HG03196 (cell line): ENCODE measurements around the gene SCYGR7.
"Not testable (repeated sequence)": the region's sequence is repeated elsewhere in the genome, so short reads cannot be mapped to it uniquely, and the experiment has no call there.

Source experiments
- ATAC-seq: cut with Tn5 transposase; IDR thresholded peaks from one replicate; pipeline ENCODE4 v1.9.1; 2021; ENCODE audit not compliant: unreplicated experiment

The SCYGR7 gene

DNA sequence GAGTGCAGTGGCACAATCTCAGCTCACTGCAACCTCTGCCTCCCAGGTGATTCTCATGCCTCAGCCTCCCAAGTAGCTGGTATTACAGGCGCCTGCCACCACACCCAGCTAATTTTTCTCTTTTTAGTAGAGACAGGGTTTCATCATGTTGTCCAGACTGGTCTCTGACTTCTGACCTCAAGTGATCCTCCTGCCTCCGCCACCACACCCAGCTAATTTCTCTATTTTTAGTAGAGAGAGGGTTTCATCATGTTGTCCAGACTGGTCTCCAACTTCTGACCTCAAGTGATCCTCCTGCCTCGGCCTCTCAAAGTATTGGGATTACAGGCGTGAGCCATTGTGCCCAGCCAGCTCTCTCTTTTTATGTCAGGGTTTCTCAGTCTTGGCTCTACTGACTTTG is 28.1 kb downstream of the SCYGR7 start:
- not testable (repeated sequence) for ATAC-seq

- ATAC-seq = no peak
Observed at GRCh38 chr2:227759411-227760118, 31.4 kb downstream of the SCYGR7 start.

GRCh38 chr2:227761740-227762476 is 33.8 kb downstream of the SCYGR7 start:
- ATAC-seq = no peak

- no peak for ATAC-seq
Observed at GRCh38 chr2:227765788-227766372, 37.7 kb downstream of the SCYGR7 start.

DNA sequence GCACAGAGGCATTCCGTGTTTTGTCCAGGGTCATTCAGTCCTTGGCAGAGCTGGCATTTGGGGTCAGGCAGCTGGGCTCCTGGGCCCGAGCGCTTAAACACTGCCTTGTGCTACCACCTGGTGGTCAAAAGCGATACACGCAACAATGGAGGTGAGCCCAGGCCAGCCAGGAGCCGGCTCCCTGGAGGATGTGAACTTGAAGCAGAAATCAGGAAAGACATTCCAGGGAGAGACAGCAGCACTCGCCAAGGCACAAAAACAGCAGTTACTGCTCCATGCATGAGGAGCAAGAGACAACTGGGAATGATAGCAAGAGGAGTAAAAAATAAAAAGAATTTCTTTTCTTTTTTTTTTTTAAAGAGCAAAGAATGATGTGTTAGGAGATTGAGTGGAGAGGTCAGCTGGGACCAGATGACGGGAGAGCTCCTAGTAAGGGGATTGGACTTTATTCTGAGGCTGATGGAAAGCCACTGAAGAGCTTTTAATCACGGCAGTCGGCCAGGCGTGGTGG is 38.3 kb downstream of the SCYGR7 start:
- peak; percentile 96 for ATAC-seq

DNA sequence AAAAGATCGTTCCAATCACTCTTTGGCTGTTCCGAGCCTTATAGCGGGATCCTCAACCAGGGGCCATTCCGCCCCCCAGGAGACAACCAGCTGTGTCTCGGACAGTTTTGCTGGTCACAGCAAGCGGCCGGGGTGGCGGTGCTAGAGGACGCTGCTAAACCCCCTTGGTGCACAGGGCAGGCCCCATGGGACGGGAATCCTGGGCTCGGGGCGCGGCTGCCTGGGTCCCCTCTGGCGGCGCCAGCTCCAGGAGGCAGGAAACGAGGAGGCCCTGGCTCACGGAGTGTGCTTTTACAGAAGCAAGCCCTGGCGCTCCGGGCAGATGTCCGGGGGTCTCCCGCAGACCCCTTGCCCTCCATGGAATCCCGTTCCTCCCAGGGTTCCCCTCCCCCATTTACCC is 39.7 kb downstream of the SCYGR7 start:
- ATAC-seq = no peak

- no peak for ATAC-seq
Observed at GRCh38 chr2:227772197-227772661, 44.1 kb downstream of the SCYGR7 start.

DNA sequence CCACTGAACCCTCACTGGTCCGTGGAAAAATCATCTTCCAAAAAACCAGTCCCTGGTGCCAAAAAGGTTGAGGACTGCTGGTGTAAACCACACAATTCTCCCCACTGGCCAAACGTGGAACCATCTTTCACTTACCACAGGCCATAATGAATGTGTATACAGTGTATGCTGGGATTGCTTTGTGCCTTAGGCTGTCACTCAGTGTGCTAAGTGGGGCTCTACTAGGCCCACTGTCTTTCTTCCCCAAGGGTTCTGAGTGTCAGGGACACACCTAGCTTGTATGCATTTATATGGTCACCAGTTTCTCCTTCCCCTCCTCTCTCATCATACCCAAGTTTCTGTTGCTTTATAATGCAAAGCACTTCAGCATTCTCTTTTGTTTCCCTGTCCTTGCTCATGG is 44.8 kb downstream of the SCYGR7 start:
- no peak for ATAC-seq

DNA sequence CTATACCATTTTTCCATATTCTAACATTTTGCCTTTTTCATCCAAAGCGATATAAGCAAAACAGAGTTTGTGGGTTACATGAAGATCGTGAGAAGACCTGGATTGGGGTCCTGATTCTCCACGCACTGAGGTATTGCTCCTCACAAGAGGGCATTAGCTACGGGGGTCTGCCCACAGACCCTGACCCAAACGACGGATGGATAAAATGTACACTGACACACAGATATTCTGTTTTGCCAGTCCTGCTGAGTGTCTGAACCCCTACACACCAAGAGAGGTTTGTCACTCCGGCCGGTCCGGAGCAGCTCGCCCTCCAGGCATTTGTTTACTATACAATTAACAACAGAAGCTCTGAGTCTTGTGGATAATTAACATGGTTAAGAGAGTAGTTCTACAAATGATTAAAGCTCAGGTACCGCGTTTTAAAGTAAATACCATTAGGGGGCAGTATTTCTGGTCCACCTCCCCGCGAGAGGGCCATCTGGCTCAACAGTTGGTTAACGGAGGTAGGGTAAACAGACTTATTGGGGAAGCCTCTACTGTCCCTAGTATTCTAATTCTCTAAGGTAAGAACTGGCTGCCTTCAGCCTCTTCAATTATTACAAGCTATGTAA is 46.0 kb downstream of the SCYGR7 start:
- ATAC-seq = no peak

DNA sequence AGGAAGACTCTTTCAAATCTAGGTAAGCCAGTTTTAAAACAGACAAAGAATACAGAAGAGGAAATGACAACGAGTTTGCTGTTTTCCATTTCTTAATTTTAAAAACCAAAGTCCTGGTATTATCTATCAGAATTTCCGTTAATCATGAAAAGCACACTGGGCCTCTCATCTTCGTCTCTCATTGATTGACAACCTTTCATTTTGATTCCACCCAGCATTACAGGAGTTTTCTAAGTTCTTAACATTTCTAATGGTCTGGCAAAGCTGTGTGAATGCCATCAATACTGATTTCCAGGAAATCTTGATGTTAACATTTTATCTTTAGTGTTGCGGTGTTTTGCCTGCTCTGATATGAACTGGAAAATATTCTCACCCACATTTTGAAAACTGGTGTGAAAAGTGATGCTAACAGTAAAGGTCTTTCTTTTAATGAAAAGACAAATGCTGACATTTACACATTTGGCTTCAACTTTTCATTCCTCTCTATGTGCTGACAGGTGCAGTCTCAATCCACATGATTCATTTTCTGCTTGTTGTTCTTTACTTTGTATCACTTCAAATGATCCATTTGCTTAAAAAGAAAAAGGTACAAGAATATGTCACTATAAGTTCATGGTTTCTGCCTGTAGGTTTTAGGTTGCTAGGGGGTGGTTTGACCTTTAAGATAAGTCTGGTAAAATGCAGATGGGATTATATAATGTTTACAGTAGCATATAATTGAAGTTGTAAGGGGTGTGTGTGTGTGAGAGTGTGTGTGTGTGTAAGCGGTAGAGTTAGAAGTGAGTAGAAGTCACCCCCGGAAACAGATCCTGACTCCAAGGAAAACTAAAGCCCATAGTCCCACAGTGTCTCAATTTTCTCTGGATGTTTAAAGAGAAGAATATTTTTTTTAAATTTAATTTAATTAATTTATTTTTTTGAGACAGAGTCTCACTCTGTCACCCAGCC is 47.0 kb downstream of the SCYGR7 start:
- no peak for ATAC-seq
